K562 (cell line): ENCODE results near the gene NAIF1. TPM values are rescaled to one million over a fixed set of nuclear protein-coding genes. Genes with fewer than 3 reads are reported as not detected.

Source experiments
- ARNT ChIP-seq, 2 experiments: fragments of 450-650 bp; IDR thresholded peaks; 2 replicates each; pipeline ENCODE4 v1.6.1; 2016; ENCODE audit warnings: mild to moderate bottlenecking in 1 of 2
- BACH1 ChIP-seq: fragments of 200-800 bp; sonication (Bioruptor generic); IDR thresholded peaks from 2 replicates; pipeline ENCODE4 v1.6.1; 2016; ENCODE audit warnings: missing genetic modification characterization, missing compliant biosample characterization
- CREB1 ChIP-seq, 2 experiments: sonication (generic) in 1 of 2; formaldehyde crosslinking in 1 of 2; IDR thresholded peaks; 2 replicates each; pipeline versions ENCODE4 v1.6.1 to v1.8.0; 2012 to 2022; ENCODE audit warnings: inconsistent platforms in 1 of 2, mild to moderate bottlenecking in 1 of 2, missing genetic modification reagents in 1 of 2, moderate library complexity in 1 of 2
- CTCFL ChIP-seq: IDR thresholded peaks from 2 replicates; pipeline ENCODE4 v1.6.1; 2011; ENCODE audit warnings: borderline replicate concordance, low read depth, mild to moderate bottlenecking, moderate library complexity, low read length; ENCODE audit not compliant: insufficient read depth, poor library complexity, severe bottlenecking
- EHMT2 ChIP-seq: fragments of 450-650 bp; IDR thresholded peaks from 2 replicates; pipeline ENCODE4 v1.6.1; 2018; ENCODE audit warnings: antibody characterized with exemption
- FOXJ2 ChIP-seq: fragments of 200-800 bp; sonication (Bioruptor generic); IDR thresholded peaks from 2 replicates; pipeline ENCODE4 v1.6.1; 2016; ENCODE audit warnings: missing genetic modification characterization, missing compliant biosample characterization
- IFI16 ChIP-seq: fragments of 250-450 bp; sonication (Bioruptor Pico); IDR thresholded peaks from 2 replicates; pipeline ENCODE4 v2.1.2; 2022; ENCODE audit warnings: mild to moderate bottlenecking, inconsistent platforms
- KAT8 ChIP-seq: fragments of 450-650 bp; IDR thresholded peaks from 2 replicates; pipeline ENCODE4 v1.6.1; 2016; ENCODE audit warnings: low read depth, mild to moderate bottlenecking
- MTA2 ChIP-seq: fragments of 450-650 bp; IDR thresholded peaks from 2 replicates; pipeline ENCODE4 v1.6.1; 2016; ENCODE audit warnings: low read depth
- PHTF2 ChIP-seq: fragments of 250-450 bp; sonication (Bioruptor Pico); IDR thresholded peaks from 2 replicates; pipeline ENCODE4 v1.5.0; 2021; ENCODE audit warnings: mild to moderate bottlenecking
- PML ChIP-seq: IDR thresholded peaks from 2 replicates; pipeline ENCODE4 v1.6.1; 2012; ENCODE audit warnings: low read length, inconsistent platforms
- SMAD4 ChIP-seq: fragments of 250-450 bp; sonication (Bioruptor Pico); conservative IDR thresholded peaks from 2 replicates; pipeline ENCODE4 v1.8.0; 2021; ENCODE audit warnings: inconsistent platforms, mild to moderate bottlenecking, moderate library complexity
- TARDBP ChIP-seq: fragments of 450-650 bp; IDR thresholded peaks from 2 replicates; pipeline ENCODE4 v1.6.1; 2016
- XRCC3 ChIP-seq: fragments of 450-650 bp; IDR thresholded peaks from 2 replicates; pipeline ENCODE4 v1.6.1; 2017; ENCODE audit warnings: mild to moderate bottlenecking, moderate library complexity
- XRCC4 ChIP-seq: IDR thresholded peaks from one replicate; pipeline ENCODE4 v1.6.1; 2011; ENCODE audit not compliant: insufficient read depth, insufficient read length; ENCODE audit errors: extremely low read depth
- ZBTB17 ChIP-seq: fragments of 450-650 bp; formaldehyde crosslinking; IDR thresholded peaks from 2 replicates; pipeline ENCODE4 v1.4.0; 2020; ENCODE audit warnings: mild to moderate bottlenecking
- ZNF133 ChIP-seq: fragments of 250-450 bp; sonication (Bioruptor Pico); IDR thresholded peaks from 2 replicates; pipeline ENCODE4 v1.4.0; 2020; ENCODE audit warnings: mild to moderate bottlenecking
- ZNF143 ChIP-seq: sonication (generic); formaldehyde crosslinking; IDR thresholded peaks from 2 replicates; pipeline ENCODE4 v1.9.0; 2022; ENCODE audit warnings: mild to moderate bottlenecking, missing genetic modification reagents
- ZNF347 ChIP-seq: fragments of 450-650 bp; formaldehyde crosslinking; IDR thresholded peaks from 2 replicates; pipeline ENCODE4 v1.4.0; 2020; ENCODE audit warnings: low read depth, mild to moderate bottlenecking, moderate library complexity
- polyA plus RNA-seq, 8 experiments: library from polyadenylated mRNA; depleted of rRNA in 4 of 8; stranded (reverse) in 5 of 8; unstranded in 3 of 8; fragments of >200 nt; fragmentation: Nextera tagmentation in 2 of 8; fragmentation: Illumina TruSeq in 1 of 8; extraction: Ambion mirVana in 2 of 8; extraction: Trizol in 1 of 8; gene quantifications; 2 replicates each; pipeline versions ENCODE4 v1.2.1 to v1.2.3, GENCODE V29; 2011 to 2014; ENCODE audit warnings: inconsistent platforms in 1 of 8, missing spikeins in 1 of 8
- total RNA-seq, 7 experiments: library from RNA; depleted of rRNA in 6 of 7; stranded (reverse); fragments of >200 nt in 6 of 7; fragmentation: Illumina TruSeq in 2 of 7; extraction: Trizol in 2 of 7; gene quantifications; 2 replicates each; pipeline versions ENCODE4 v1.2.1 to v1.2.3, GENCODE V29; 2011 to 2021; ENCODE audit warnings: low replicate concordance in 1 of 7
- TF ChIP-seq, protein P1 (sequence below), 2 experiments: fragments of 450-650 bp; IDR thresholded peaks; 2 replicates each; pipeline ENCODE4 v1.6.1; 2018; ENCODE audit warnings: mild to moderate bottlenecking in 2 of 2, low read depth in 1 of 2; ENCODE audit not compliant: partially characterized antibody in 2 of 2
- TF ChIP-seq, protein P2 (sequence below): fragments of 450-650 bp; formaldehyde crosslinking; IDR thresholded peaks from 2 replicates; pipeline ENCODE4 v1.4.0; 2022; ENCODE audit warnings: missing genetic modification characterization

Gene NAIF1
- total and polyA plus RNA-seq, 9 of the 15 experiments (the other 6 are each of a cell fraction or from before 2014, with no cell fraction given) = 4.8 to 26.6 (median 17.2) TPM

DNA sequence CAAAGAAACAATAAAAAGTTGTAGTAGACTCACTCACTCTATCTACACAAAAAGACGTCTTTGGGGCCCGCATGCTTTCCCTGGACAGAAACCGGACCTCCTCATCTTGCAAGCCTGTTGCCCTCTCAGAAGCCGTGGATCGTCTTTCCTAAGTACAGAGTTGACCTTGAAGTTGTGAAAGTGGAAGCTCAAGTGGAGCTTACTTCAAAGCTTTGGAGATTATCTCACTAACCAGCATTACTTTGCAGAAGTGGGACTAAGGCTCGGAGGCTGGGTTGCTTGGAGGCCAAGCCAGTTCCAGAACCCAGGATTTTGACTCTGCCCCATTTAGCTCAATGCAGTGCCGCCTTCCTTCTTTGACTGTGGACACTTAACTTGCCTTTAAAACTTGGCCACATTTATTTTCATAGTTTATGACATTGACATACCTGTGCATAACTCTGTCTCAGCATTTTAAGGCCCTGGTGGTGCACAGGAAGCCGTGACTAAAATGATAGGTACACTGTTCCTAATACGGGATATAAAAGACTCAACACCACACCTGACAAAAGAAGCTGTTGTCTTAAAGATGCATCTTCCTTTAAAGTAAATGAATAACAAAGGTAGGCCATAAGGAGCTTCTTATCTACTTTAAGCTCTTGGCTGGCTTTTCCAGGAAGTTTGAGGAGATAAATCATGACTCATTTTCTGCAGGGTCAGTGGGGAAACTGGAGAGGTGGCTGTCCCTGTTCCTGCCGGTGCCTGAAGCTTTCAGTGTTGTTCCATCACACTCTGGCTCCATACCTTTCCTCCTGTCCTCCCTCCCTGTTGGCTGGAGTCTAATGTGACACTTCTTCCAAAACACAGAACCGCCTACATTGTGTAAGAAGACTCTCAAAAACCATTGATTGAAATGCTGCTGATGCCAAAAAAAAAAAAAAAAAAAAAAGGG is 11.6 kb upstream of the NAIF1 start (continued):
- TF ChIP-seq, protein P1, sequence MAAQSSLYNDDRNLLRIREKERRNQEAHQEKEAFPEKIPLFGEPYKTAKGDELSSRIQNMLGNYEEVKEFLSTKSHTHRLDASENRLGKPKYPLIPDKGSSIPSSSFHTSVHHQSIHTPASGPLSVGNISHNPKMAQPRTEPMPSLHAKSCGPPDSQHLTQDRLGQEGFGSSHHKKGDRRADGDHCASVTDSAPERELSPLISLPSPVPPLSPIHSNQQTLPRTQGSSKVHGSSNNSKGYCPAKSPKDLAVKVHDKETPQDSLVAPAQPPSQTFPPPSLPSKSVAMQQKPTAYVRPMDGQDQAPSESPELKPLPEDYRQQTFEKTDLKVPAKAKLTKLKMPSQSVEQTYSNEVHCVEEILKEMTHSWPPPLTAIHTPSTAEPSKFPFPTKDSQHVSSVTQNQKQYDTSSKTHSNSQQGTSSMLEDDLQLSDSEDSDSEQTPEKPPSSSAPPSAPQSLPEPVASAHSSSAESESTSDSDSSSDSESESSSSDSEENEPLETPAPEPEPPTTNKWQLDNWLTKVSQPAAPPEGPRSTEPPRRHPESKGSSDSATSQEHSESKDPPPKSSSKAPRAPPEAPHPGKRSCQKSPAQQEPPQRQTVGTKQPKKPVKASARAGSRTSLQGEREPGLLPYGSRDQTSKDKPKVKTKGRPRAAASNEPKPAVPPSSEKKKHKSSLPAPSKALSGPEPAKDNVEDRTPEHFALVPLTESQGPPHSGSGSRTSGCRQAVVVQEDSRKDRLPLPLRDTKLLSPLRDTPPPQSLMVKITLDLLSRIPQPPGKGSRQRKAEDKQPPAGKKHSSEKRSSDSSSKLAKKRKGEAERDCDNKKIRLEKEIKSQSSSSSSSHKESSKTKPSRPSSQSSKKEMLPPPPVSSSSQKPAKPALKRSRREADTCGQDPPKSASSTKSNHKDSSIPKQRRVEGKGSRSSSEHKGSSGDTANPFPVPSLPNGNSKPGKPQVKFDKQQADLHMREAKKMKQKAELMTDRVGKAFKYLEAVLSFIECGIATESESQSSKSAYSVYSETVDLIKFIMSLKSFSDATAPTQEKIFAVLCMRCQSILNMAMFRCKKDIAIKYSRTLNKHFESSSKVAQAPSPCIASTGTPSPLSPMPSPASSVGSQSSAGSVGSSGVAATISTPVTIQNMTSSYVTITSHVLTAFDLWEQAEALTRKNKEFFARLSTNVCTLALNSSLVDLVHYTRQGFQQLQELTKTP (IDR thresholded peaks at IDR 0.05; ENCODE audit: low read depth in 1 of 2, partially characterized antibody in 2 of 2) = no peak
- TF ChIP-seq CTCFL (no peak), PHTF2 (CRISPR knock-in tag) (no peak), MTA2 (peak; percentile 57), KAT8 (no peak), IFI16 (CRISPR knock-in tag) (no peak), ZBTB17 (CRISPR knock-in tag) (no peak), ZNF143 (CRISPR knock-in tag) (no peak), ZNF133 (CRISPR knock-in tag) (no peak), SMAD4 (CRISPR knock-in tag) (no peak; the same call in 1 of the 2 replicates), PML (peak; percentile 55; the same call in 1 of the 2 replicates), CREB1 (IDR thresholded peaks at IDR 0.05) (no peak), CREB1 (CRISPR knock-in tag; IDR thresholded peaks at IDR 0.05) (no peak), EHMT2 (no peak), FOXJ2 (tag) (no peak), XRCC3 (no peak), TARDBP (no peak), ZNF347 (no peak), ARNT (IDR thresholded peaks at IDR 0.05) (0 out of 4 replicates have a peak, but pooled peaks of 1 of the 2 experiments have one; percentile 80), BACH1 (tag) (peak; percentile 68; the same call in 1 of the 2 replicates), XRCC4 (no peak)
- TF ChIP-seq, protein P2, sequence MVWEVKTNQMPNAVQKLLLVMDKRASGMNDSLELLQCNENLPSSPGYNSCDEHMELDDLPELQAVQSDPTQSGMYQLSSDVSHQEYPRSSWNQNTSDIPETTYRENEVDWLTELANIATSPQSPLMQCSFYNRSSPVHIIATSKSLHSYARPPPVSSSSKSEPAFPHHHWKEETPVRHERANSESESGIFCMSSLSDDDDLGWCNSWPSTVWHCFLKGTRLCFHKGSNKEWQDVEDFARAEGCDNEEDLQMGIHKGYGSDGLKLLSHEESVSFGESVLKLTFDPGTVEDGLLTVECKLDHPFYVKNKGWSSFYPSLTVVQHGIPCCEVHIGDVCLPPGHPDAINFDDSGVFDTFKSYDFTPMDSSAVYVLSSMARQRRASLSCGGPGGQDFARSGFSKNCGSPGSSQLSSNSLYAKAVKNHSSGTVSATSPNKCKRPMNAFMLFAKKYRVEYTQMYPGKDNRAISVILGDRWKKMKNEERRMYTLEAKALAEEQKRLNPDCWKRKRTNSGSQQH (CRISPR knock-in tag) = no peak
